ENCODE results near the gene PADI3.
"Not testable (repeated sequence)": the region's sequence is repeated elsewhere in the genome, so short reads cannot be mapped to it uniquely, and the experiment has no call there.

The PADI3 gene

DNA sequence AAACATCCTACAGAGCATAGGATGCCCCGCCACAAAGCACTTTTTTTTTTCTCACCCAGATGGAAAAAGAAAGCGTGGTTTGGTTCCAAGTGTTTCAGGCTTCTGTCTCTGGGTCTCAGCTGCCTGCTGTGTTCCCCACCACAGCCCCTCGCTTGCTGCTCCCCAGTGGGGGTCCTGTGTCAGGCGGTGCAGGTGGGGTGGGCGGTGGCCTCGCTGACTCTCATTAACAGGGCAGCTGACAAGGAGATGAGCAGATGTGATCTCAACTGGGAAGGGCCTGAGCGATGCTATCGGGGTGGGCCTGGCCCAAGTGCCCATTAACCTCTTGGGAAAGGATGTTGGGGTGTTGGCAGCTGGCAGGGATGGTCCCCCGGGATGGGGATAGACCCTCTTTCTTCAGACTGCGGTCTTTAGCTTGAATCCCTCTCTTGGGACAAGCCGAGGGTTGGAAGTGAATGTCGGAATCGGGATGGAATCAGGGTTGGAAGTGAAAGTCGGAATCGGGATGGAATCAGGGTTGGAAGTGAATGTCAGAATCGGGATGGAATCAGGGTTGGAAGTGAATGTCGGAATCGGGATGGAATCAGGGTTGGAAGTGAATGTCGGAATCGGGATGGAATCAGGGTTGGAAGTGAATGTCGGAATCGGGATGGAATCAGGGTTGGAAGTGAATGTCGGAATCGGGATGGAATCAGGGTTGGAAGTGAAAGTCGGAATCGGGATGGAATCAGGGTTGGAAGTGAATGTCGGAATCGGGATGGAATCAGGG lies 7.7 kb upstream of the PADI3 start:
- DNase-seq (ENCODE audit: low spot score), result not testable (repeated sequence)

DNA sequence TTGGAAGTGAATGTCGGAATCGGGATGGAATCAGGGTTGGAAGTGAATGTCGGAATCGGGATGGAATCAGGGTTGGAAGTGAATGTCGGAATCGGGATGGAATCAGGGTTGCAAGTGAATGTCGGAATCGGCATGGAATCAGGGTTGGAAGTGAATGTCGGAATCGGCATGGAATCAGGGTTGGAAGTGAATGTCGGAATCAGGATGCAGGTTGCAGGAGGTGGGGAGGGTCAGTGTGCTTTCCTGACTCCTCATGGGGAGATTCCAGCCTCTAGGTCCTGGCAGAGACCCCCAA lies 7.2 kb upstream of the PADI3 start:
- DNase-seq (ENCODE audit: low spot score), result not testable (repeated sequence)

DNA sequence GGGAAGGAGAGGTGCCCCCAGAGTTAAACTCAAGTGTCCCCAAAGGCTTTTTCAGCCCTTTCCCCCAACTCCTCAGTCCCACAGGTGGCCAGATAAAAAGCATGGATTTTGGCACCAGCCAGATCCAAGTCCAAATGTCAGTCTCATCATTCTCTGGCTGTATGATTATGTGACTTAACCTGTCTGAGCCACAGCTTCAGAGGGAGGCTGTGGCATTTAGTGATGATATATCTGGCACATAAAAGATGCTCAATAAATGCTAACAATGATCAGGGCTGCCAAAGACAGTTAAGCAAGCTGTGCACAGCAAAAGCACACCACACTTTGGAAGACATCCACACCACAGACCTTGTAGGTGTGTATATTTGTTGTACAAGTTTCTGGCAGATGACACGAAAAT lies 5.6 kb upstream of the PADI3 start:
- DNase-seq (ENCODE audit: low spot score), result no peak

DNA sequence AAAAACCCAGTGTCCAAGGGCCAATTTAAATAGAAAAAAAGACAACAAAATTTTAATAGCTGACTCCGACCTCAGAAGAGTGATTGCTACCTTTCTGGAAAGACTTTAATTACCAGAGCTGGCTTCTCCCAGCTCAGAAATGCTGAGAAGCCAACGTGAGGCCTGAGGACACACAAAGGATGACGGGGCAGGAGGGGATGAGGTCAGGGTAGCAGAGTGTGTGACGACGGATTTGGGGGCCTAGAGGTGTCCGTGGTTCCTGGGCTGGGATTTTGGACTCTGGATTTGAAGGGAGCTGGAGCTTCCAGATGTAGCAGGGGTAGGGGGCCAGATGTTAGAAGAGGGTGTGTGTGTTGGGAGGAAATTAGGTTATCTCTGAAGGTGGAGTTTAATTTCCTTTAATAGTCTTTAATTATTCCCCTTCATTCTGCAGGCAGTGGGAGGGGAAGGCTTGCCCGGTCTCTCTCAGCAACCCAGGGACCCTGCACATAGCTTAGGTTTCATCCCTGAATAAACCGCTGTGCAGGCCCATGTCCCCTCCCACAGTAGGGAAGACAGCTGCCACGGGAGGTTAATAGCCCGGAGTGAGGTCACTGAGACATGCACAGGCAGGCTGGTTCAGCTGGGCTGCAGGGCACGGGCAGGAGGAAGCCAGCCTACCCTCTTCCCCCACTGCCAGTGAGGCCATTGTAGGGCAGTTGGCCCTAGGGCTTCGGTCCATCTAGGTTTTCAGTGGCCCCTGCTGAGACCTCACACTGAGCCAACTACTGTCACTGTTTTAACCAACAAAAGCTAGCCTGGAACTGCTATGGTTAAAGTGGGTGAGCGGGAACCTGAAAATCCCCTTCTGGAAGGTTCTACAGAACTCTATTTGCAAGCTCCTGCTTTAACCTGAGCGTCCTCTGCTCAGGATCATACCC lies 3.8 kb upstream of the PADI3 start:
- no peak for DNase-seq (ENCODE audit: low spot score)

- no peak for DNase-seq (ENCODE audit: low spot score)
These were observed 3.0 kb upstream of the PADI3 start for GRCh38 chr1:17245816-17246325.

GRCh38 chr1:17246971-17247370 lies 1.9 kb upstream of the PADI3 start:
- no peak for DNase-seq (ENCODE audit: low spot score)

GRCh38 chr1:17250601-17251000 lies 1.7 kb downstream of the PADI3 start:
- DNase-seq (ENCODE audit: low spot score), result no peak

DNA sequence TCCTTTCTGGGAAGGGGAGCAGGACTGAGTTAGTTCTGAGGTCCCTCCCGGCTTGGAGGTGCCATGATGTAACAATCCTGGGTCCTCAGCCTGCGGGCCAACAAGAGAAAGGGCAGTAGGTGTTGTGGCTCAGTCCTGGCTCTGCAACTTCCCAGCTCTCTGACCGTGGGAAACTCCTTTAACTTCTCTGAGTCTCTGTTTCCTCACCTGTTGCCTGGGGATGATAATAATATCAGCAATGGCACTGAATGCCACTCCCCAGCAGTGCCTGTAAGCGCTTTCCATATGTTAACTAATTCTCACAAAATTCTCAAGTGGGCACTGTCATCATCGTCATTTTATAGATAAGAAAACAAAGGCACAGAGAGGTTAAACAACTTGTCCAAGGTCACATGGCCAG lies 2.3 kb downstream of the PADI3 start:
- DNase-seq (ENCODE audit: low spot score), result no peak

- DNase-seq (ENCODE audit: low spot score), result peak; percentile 42
These were observed 2.9 kb downstream of the PADI3 start for GRCh38 chr1:17251701-17252376.

- no peak for DNase-seq (ENCODE audit: low spot score)
These were observed 6.4 kb downstream of the PADI3 start for GRCh38 chr1:17255336-17255735.

GRCh38 chr1:17258116-17258757 lies 9.3 kb downstream of the PADI3 start:
- no peak for DNase-seq (ENCODE audit: low spot score)

DNA sequence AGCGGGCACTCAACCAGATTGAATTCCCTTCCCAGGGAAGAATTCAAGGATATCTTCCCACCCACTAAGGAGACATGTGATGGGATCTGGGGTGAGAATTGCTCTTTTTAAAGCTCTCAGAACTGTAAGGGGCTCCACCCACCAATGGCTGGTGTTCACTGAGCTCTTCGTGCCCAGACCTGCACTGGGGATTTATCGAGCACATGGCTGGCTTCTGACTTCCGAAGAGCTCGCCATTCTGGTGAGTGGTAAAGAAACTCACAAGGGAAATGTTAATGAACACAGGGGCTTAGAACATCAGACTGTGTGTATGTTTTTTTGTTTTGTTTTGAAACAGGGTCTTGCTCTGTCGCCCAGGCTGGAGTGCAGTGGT lies 9.8 kb downstream of the PADI3 start:
- no peak for DNase-seq (ENCODE audit: low spot score)

- no peak for DNase-seq (ENCODE audit: low spot score)
These were observed 10.5 kb downstream of the PADI3 start for GRCh38 chr1:17259233-17259873.

DNA sequence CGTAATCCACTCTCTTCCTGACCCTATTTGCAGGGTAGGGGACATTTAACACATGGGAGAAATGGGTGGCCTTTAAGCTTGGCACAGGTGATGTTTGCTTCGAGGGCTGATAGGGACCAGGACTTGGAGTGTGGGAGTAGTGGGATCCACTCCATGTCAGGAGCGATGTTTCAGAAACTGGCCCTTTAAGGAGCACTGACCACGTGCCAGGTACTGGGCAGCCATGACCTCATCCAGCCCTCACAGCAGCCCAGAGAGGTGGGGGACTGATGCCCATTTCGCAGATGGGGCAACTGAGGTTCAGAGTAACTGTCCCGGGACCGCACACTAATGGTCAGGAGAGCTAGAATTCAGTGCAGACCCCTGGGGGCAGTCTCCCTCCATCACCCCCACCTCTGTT lies 11.4 kb downstream of the PADI3 start:
- DNase-seq (ENCODE audit: low spot score), result no peak

DNA sequence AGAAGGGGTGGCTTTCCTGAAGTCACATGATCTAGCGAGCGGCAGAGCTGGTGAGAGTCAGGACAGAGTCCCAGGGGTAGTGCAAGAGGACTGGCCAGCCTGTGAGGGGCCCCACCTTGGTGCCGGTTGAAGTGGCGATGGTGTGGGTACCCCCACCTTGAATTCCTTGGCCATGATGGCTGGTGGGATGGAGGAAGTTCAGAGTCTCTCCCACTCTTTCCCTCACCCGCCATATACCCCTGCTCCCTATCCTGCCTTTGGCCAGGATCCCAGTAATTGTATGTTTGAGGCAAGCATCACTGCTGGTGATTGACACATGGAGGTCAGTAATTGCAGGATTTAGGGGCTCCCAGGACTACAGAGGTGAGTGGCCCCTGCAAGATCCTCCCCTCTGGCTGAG lies 11.8 kb downstream of the PADI3 start:
- DNase-seq (ENCODE audit: low spot score), result no peak

DNA sequence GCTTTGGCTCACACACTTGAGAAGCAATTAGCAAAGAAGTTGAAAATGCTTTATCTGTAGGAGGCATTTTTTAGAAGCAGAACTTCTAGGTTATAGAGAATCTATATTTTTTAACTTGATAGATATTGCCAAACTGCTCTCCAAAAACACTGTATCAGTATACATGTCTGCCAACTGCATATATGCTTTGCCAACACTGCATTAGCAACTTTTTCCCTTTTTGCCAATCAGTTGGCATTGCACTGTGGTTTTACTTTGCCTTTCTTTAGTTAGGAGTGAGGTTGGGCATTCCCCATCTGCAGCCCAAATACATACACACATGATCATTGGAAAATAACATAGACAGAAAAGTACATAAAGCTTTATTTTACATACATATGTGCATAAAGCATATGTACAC lies 15.0 kb downstream of the PADI3 start:
- no peak for DNase-seq (ENCODE audit: low spot score)

GRCh38 chr1:17264470-17264869 lies 15.6 kb downstream of the PADI3 start:
- no peak for DNase-seq (ENCODE audit: low spot score)

DNA sequence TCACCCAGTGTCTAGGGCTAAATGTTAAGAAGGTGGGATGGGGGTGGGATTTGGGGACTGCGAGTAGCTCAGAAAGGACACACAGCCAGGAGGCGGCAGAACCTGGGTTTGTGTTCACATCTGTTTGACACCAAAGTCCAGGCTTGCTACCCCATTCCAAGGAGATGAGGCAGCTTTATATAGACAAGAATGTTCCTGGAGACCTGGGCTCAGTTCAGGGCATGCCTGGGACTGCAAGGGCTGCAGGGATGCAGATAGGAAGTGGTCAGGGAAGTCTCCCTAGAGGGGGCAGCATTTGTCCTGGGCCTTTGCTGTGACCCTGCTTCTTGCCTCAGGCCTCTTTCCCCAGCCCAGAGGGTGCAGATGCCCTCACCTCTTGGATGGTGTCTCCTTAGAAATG lies 16.3 kb downstream of the PADI3 start:
- no peak for DNase-seq (ENCODE audit: low spot score)

- DNase-seq (ENCODE audit: low spot score), result no peak
These were observed 17.1 kb downstream of the PADI3 start for GRCh38 chr1:17265950-17266349.

DNA sequence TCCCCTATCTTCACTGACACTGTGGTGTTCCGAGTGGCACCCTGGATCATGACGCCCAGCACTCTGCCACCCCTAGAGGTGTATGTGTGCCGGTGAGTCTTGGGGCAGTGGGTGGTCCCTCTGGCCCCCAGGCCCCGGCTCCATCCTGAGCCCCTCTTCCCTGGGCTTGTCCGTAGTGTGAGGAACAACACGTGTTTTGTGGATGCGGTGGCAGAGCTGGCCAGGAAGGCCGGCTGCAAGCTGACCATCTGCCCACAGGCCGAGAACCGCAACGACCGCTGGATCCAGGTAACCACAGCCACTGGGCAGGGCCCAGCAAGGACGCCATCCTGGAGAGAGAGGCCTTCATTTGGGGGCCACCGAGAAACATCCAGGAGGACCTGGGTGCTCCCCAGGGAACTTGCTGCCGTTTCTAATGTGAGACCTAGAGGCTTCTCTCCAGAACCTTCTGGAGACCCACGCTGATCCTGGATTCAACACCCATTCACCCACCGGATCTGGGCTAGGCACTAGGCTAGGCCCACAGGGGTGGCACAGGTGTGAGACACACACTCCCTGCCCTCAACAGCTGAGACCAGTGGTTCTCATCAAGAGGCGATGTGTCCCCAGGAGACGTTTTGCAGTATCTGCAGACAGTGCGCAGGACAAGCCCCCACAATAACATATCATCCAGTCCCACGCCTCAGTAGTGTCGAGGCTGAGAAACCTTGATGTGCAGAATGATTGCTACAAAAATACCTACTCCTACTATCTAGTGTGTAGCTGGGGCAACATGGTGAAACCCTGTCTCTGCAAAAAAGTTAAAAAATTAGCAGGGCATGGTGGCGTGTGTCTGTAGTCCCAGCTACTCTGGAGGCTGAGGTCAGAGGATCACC lies 22.2 kb downstream of the PADI3 start:
- DNase-seq (ENCODE audit: low spot score), result no peak

GRCh38 chr1:17272066-17272465 lies 23.2 kb downstream of the PADI3 start:
- no peak for DNase-seq (ENCODE audit: low spot score)

All from kidney capillary endothelial cell (primary cell).